ENCODE results near the gene NXN.

- TF ChIP-seq EP300 (IDR thresholded peaks at IDR 0.05) (no peak), POLR2AphosphoS5 (IDR thresholded peaks at IDR 0.05) (no peak)
- TF ChIP-seq, protein P1, sequence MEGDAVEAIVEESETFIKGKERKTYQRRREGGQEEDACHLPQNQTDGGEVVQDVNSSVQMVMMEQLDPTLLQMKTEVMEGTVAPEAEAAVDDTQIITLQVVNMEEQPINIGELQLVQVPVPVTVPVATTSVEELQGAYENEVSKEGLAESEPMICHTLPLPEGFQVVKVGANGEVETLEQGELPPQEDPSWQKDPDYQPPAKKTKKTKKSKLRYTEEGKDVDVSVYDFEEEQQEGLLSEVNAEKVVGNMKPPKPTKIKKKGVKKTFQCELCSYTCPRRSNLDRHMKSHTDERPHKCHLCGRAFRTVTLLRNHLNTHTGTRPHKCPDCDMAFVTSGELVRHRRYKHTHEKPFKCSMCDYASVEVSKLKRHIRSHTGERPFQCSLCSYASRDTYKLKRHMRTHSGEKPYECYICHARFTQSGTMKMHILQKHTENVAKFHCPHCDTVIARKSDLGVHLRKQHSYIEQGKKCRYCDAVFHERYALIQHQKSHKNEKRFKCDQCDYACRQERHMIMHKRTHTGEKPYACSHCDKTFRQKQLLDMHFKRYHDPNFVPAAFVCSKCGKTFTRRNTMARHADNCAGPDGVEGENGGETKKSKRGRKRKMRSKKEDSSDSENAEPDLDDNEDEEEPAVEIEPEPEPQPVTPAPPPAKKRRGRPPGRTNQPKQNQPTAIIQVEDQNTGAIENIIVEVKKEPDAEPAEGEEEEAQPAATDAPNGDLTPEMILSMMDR (IDR thresholded peaks at IDR 0.05), result peak in 3 of 4 experiments; percentile 36 to 63 (median 61)
These were observed 99.8 kb downstream of the NXN start for GRCh38 chr17:879546-880442.

Data from gastroesophageal sphincter (tissue), 3 donors.